Measurements from ENCODE around the gene CLEC2L. TPM values are rescaled to one million over a fixed set of nuclear protein-coding genes. Genes with fewer than 3 reads are reported as not detected.

CLEC2L gene
- total RNA-seq, 1 experiment from 2014 or later: not detected

DNA sequence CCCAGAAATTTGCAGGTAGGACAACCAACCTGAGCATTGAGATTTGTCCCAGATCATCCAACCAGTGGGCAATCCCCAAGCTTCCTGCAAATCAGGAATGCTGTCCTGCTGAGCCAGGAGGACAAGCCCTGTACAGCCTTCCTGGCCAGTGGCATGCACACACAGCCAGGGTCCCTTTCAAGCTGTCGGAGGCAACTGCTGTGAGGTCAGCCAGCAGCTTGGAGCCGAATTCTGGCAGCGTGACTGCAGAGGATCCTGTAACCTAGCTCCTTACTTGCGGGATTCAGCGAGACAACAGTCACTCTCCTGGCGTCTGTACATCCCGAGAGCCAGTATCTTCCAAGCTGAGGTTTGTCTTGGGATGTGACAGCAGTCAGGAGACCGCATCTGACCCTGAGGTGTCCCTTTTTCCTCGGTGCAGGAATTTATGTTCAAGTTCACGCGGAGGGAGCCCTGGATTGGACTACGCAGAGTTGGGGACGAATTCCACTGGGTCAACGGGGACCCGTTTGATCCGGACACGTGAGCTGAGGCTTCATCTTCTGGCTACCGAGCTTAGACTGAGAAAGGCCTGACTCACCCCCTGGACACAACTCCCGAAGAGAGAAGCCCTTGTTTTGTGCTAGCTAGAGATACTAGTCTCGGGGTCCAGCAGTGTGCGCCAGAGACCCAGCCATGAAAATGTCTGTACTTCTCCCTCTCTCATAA lies 18.3 kb downstream of the CLEC2L start:
- Histone ChIP-seq H3K4me3 (ENCODE audit: low read depth, low read length, poor library complexity, severe bottlenecking) (no peak overlapping the region), H3K27ac (ENCODE audit: low read depth, low read length, poor library complexity, severe bottlenecking) (no peak overlapping the region), H3K36me3 (ENCODE audit: insufficient read depth, low read length, poor library complexity, severe bottlenecking) (no peaks in the 10 kb centered on the region), H3K27me3 (replicated peaks; ENCODE audit: insufficient read depth, low read depth, low read length, poor library complexity) (no peaks in the 10 kb centered on the region), H3K9me3 (ENCODE audit: low read depth, low read length, poor library complexity, severe bottlenecking) (no peaks in the 10 kb centered on the region), H3K4me1 (ENCODE audit: insufficient read depth, low read length, poor library complexity, severe bottlenecking) (no peaks in the 10 kb centered on the region)
- TF ChIP-seq EZH2 (IDR thresholded peaks at IDR 0.05; ENCODE audit: borderline replicate concordance, low read depth, low read length, poor library complexity, severe bottlenecking): no peak
- TF ChIP-seq, protein P1, sequence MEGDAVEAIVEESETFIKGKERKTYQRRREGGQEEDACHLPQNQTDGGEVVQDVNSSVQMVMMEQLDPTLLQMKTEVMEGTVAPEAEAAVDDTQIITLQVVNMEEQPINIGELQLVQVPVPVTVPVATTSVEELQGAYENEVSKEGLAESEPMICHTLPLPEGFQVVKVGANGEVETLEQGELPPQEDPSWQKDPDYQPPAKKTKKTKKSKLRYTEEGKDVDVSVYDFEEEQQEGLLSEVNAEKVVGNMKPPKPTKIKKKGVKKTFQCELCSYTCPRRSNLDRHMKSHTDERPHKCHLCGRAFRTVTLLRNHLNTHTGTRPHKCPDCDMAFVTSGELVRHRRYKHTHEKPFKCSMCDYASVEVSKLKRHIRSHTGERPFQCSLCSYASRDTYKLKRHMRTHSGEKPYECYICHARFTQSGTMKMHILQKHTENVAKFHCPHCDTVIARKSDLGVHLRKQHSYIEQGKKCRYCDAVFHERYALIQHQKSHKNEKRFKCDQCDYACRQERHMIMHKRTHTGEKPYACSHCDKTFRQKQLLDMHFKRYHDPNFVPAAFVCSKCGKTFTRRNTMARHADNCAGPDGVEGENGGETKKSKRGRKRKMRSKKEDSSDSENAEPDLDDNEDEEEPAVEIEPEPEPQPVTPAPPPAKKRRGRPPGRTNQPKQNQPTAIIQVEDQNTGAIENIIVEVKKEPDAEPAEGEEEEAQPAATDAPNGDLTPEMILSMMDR (conservative IDR thresholded peaks at IDR 0.05; ENCODE audit: low read depth, low read length): no peak
- DNase-seq (ENCODE audit: low spot score): no peak
- intact Hi-C loops (cut with micrococcal nuclease; ENCODE audit: unreplicated experiment): no loop called here
- BruUV-seq (replicated peaks): no TSS peak
- CTCF ChIA-PET: no interaction called here
- POLR2A ChIA-PET (ENCODE audit: low non-redundant PET): no interaction called here

DNA sequence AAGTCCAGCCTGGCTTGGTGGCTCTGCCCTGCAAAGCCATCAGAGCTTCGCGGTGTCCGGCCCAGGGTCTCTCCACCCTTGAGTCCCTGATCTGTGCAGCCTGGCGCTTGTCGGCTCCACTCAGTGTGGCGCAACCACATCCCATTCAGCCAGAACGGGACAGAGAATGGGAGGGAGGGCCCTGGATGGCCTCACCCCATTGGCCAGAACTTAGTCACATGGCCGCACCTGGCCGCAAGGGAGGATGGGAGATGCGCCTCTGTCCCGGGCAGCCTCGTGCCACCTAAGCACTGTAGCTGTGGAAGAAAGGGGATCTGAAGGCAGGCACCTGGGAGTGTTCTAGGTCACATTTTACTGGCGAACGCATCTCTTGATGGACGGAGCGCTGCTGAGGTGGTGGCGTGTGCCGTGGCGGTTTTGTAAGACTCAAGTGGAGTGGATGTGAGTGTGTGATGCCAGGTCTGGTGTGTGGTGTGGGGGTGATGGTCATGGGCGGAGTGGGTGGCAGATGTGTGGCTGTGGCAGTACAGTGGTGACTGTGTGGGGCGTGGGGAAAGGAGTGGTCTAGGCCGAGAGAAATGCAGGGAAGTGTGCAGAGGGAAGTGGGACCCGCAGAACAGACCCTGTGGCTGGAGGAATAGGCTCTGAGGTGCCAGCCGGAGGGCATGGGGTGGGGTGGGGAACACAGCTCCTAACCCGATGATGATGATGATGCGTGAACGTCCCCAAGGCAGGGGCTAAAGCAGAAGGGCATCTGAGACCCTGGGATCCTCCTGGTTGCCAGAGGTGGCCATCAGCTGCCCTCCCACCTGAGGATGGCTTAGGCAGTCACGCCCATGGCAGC lies 19.0 kb downstream of the CLEC2L start:
- intact Hi-C loops (cut with micrococcal nuclease; ENCODE audit: unreplicated experiment): no loop called here
- Histone ChIP-seq H3K36me3 (ENCODE audit: insufficient read depth, low read length, poor library complexity, severe bottlenecking) (no peaks in the 10 kb centered on the region), H3K4me1 (ENCODE audit: insufficient read depth, low read length, poor library complexity, severe bottlenecking) (no peaks in the 10 kb centered on the region), H3K9me3 (ENCODE audit: low read depth, low read length, poor library complexity, severe bottlenecking) (no peaks in the 10 kb centered on the region), H3K27me3 (replicated peaks; ENCODE audit: insufficient read depth, low read depth, low read length, poor library complexity) (no peaks in the 10 kb centered on the region), H3K4me3 (ENCODE audit: low read depth, low read length, poor library complexity, severe bottlenecking) (no peak overlapping the region), H3K27ac (ENCODE audit: low read depth, low read length, poor library complexity, severe bottlenecking) (no peak overlapping the region)
- no TSS peak for BruUV-seq (replicated peaks)
- ChIA-PET POLR2A (ENCODE audit: low non-redundant PET) (no interaction called here), CTCF (no interaction called here)
- TF ChIP-seq, protein P1 (conservative IDR thresholded peaks at IDR 0.05; ENCODE audit: low read depth, low read length): no peak
- no peak for TF ChIP-seq EZH2 (IDR thresholded peaks at IDR 0.05; ENCODE audit: borderline replicate concordance, low read depth, low read length, poor library complexity, severe bottlenecking)
- DNase-seq (ENCODE audit: low spot score): no peak

DNA sequence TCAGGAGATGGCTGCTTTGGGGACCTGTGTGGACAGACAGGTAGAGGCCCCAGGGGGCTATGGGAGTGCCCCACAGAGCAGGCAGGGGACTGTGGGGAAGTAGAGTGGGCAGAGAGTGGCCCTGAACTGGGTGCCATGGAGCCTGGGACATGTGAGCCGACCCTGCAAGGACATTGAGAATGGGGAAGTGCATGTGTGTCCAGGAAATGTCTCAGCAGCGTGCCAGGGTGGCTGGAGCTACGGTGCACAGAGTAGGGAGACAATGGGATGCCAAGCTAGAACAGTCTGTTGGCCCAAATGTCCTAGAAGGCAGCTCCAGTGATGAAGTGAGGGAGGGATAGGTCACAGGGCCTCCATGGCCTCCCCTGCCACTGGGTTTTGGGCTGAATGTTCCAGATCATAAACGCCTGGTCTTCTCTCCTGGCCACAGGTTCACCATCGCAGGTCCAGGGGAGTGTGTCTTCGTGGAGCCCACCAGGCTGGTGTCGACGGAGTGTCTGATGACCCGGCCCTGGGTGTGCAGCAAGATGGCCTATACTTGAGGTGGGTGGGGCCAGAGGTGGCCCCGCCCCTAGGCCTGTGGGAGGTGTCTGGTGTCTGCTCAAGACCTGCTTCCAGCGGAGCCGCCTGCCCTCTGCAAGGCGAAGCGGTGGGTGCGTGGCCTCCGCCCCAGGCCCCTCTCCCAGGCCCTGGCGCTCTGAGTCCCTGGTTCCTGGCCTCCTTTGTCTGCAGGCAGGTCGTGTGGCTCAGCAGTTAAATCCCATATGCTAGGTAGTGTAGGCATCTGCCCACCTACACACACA lies 20.5 kb downstream of the CLEC2L start:
- H3K9me3 ChIP-seq (ENCODE audit: low read depth, low read length, poor library complexity, severe bottlenecking): no peaks in the 10 kb centered on the region
- H3K27me3 ChIP-seq (replicated peaks; ENCODE audit: insufficient read depth, low read depth, low read length, poor library complexity): no peaks in the 10 kb centered on the region
- intact Hi-C loops (cut with micrococcal nuclease; ENCODE audit: unreplicated experiment): no loop called here
- H3K36me3 ChIP-seq (ENCODE audit: insufficient read depth, low read length, poor library complexity, severe bottlenecking): no peaks in the 10 kb centered on the region
- H3K4me1 ChIP-seq (ENCODE audit: insufficient read depth, low read length, poor library complexity, severe bottlenecking): no peaks in the 10 kb centered on the region
- H3K4me3 ChIP-seq (ENCODE audit: low read depth, low read length, poor library complexity, severe bottlenecking): no peak overlapping the region
- no peak for TF ChIP-seq EZH2 (IDR thresholded peaks at IDR 0.05; ENCODE audit: borderline replicate concordance, low read depth, low read length, poor library complexity, severe bottlenecking)
- TF ChIP-seq, protein P1 (conservative IDR thresholded peaks at IDR 0.05; ENCODE audit: low read depth, low read length): no peak
- peak; percentile 18 for DNase-seq (ENCODE audit: low spot score)
- ChIA-PET CTCF (no interaction called here), POLR2A (ENCODE audit: low non-redundant PET) (no interaction called here)
- BruUV-seq (replicated peaks): no TSS peak
- H3K27ac ChIP-seq (ENCODE audit: low read depth, low read length, poor library complexity, severe bottlenecking): no peak overlapping the region

All from A673 (cell line).